IMR-90 (cell line): ENCODE measurements around the gene ENHO. TPM values are rescaled to one million over a fixed set of nuclear protein-coding genes. Genes with fewer than 3 reads are reported as not detected.

Experiments used
- ATAC-seq: fragments of 200-7000 bp; cut with Tn5 transposase; 2 replicates; pipeline ENCODE4 v1.9.1; 2020; ENCODE audit warnings: low read depth, mild to moderate bottlenecking, moderate library complexity
- BruUV-seq: library from RNA; stranded (reverse); fragments of 400-500 nt; replicated peaks from 2 replicates; lab custom pipeline; 2021; lab: Mats Ljungman, UMichigan
- CTCF ChIA-PET: fragments of 300-600 bp; formaldehyde crosslinking; extraction: SDS; loops from one replicate; lab custom pipeline; 2021; ENCODE audit warnings: antibody characterized with exemption; lab: Yijun Ruan, JAX
- POLR2A ChIA-PET: fragments of 300-600 bp; sonication (Branson Sonifier 250); formaldehyde crosslinking; loops from one replicate; lab custom pipeline; 2022; ENCODE audit warnings: antibody characterized with exemption; ENCODE audit not compliant: unreplicated experiment; lab: Charles Lee
- DNase-seq: peaks from one replicate; pipeline ENCODE4 v3.0.0; 2013
- H2AFZ ChIP-seq: replicated peaks from 2 replicates; pipeline ENCODE3; 2013; ENCODE audit warnings: low read length, mild to moderate bottlenecking; ENCODE audit not compliant: poor library complexity
- H2AK5ac ChIP-seq: 2 replicates; pipeline ENCODE4 v1.6.1; 2013; ENCODE audit warnings: low read depth, low read length, inconsistent platforms
- H2AK9ac ChIP-seq: replicated peaks from 2 replicates; pipeline ENCODE3; 2013; ENCODE audit warnings: mild to moderate bottlenecking, low read depth, low read length, moderate library complexity; ENCODE audit not compliant: poor library complexity
- H2BK120ac ChIP-seq: 2 replicates; pipeline ENCODE4 v1.6.1; 2013; ENCODE audit warnings: low read depth, low read length, inconsistent platforms
- H2BK15ac ChIP-seq: 3 replicates; pipeline ENCODE4 v1.6.1; 2013; ENCODE audit warnings: low read depth, low read length, inconsistent platforms
- H2BK20ac ChIP-seq: 2 replicates; pipeline ENCODE4 v1.6.1; 2013; ENCODE audit warnings: low read depth, mild to moderate bottlenecking, inconsistent platforms, low read length, moderate library complexity
- H2BK5ac ChIP-seq: 2 replicates; pipeline ENCODE4 v1.6.1; 2013; ENCODE audit warnings: mild to moderate bottlenecking, low read depth, low read length, inconsistent platforms; ENCODE audit not compliant: poor library complexity, severe bottlenecking
- H3K14ac ChIP-seq: replicated peaks from 2 replicates; pipeline ENCODE4 v1.6.1; 2013; ENCODE audit warnings: low read depth, low read length, inconsistent platforms
- H3K18ac ChIP-seq: 2 replicates; pipeline ENCODE4 v1.6.1; 2013; ENCODE audit warnings: low read depth, low read length, control low read depth
- H3K23ac ChIP-seq: 2 replicates; pipeline ENCODE4 v1.6.1; 2013; ENCODE audit warnings: low read depth, low read length, inconsistent platforms
- H3K27ac ChIP-seq: 2 replicates; pipeline ENCODE4 v1.5.1; 2013; ENCODE audit warnings: mild to moderate bottlenecking, control low read depth, low read length; ENCODE audit not compliant: insufficient read depth
- H3K27me3 ChIP-seq: 2 replicates; pipeline ENCODE4 v1.6.1; 2013; ENCODE audit warnings: low read length; ENCODE audit not compliant: control insufficient read depth, insufficient read depth
- H3K36me3 ChIP-seq: 2 replicates; pipeline ENCODE4 v1.6.1; 2013; ENCODE audit warnings: low read length, mixed read lengths; ENCODE audit not compliant: control insufficient read depth, insufficient read depth
- H3K4ac ChIP-seq: 2 replicates; pipeline ENCODE4 v1.6.1; 2013; ENCODE audit warnings: low read depth, low read length, inconsistent platforms
- H3K4me1 ChIP-seq: 2 replicates; pipeline ENCODE4 v1.6.1; 2013; ENCODE audit warnings: low read length, mixed read lengths; ENCODE audit not compliant: control insufficient read depth, insufficient read depth
- H3K4me2 ChIP-seq: 2 replicates; pipeline ENCODE4 v1.6.1; 2013; ENCODE audit warnings: low read depth, mild to moderate bottlenecking, control low read depth, low read length, moderate library complexity
- H3K4me3 ChIP-seq: 2 replicates; pipeline ENCODE4 v1.5.1; 2013; ENCODE audit warnings: low read depth, mild to moderate bottlenecking, control low read depth, low read length, moderate library complexity; ENCODE audit not compliant: insufficient read depth
- H3K56ac ChIP-seq: 2 replicates; pipeline ENCODE4 v1.6.1; 2013; ENCODE audit warnings: low read length, inconsistent platforms; ENCODE audit not compliant: insufficient read depth; ENCODE audit errors: extremely low read depth
- H3K79me1 ChIP-seq, 2 experiments: 2 replicates each; pipeline ENCODE4 v1.6.1; 2013; ENCODE audit warnings: low read length in 2 of 2, inconsistent platforms in 1 of 2, low read depth in 1 of 2
- H3K9ac ChIP-seq: 2 replicates; pipeline ENCODE4 v1.6.1; 2013; ENCODE audit warnings: low read depth, low read length, control low read depth
- H3K9me1 ChIP-seq: 2 replicates; pipeline ENCODE4 v1.6.1; 2013; ENCODE audit warnings: low read length, inconsistent platforms; ENCODE audit not compliant: insufficient read depth
- H3K9me3 ChIP-seq: 2 replicates; pipeline ENCODE4 v1.6.1; 2013; ENCODE audit warnings: low read length; ENCODE audit not compliant: control insufficient read depth, insufficient read depth
- H4K20me1 ChIP-seq: 2 replicates; pipeline ENCODE4 v1.6.1; 2013; ENCODE audit warnings: low read length, inconsistent platforms; ENCODE audit not compliant: insufficient read depth
- H4K5ac ChIP-seq: 2 replicates; pipeline ENCODE4 v1.6.1; 2013; ENCODE audit warnings: mild to moderate bottlenecking, low read depth, low read length, control low read depth
- H4K8ac ChIP-seq, 2 experiments: 2 replicates each; pipeline ENCODE4 v1.6.1; 2013; ENCODE audit warnings: low read depth in 2 of 2, low read length in 2 of 2, control low read depth in 1 of 2, inconsistent platforms in 1 of 2
- H4K91ac ChIP-seq: 2 replicates; pipeline ENCODE4 v1.6.1; 2013; ENCODE audit warnings: low read depth, low read length, inconsistent platforms; ENCODE audit not compliant: insufficient read depth
- BHLHE40 ChIP-seq: fragments of 150-350 bp; IDR thresholded peaks from 2 replicates; pipeline ENCODE4 v1.6.1; 2016; ENCODE audit warnings: mild to moderate bottlenecking, low read depth, low read length
- CEBPB ChIP-seq: IDR thresholded peaks from 2 replicates; pipeline ENCODE4 v1.6.1; 2012; ENCODE audit warnings: low read depth, low read length, improper control_type of control experiment
- NFE2L2 ChIP-seq: fragments of 150-350 bp; IDR thresholded peaks from 2 replicates; pipeline ENCODE4 v1.6.1; 2016; ENCODE audit warnings: low read depth, mild to moderate bottlenecking, low read length
- SMC3 ChIP-seq: fragments of 150-350 bp; IDR thresholded peaks from 2 replicates; pipeline ENCODE4 v1.6.1; 2016; ENCODE audit warnings: low read depth, mild to moderate bottlenecking, antibody characterized with exemption, low read length, moderate library complexity
- WGBS, 2 experiments: methylation state at CpG; one replicate each; pipeline versions ENCODE4 v1.1.5 to v1.1.7; 2013; ENCODE audit warnings: missing lambda C conversion rate in 2 of 2; ENCODE audit not compliant: insufficient read length in 1 of 2; ENCODE audit errors: extremely low coverage in 2 of 2; 5-methylcytosine and 5-hydroxymethylcytosine counted together
- dilution Hi-C: fragments of 300-500 bp; cut with HindIII; formaldehyde crosslinking; loops from one replicate; pipeline ENCODE4 v1.14.3; 2018; ENCODE audit warnings: low sequenced_read_pairs; ENCODE audit not compliant: unreplicated experiment
- in situ Hi-C: fragments of 300-500 bp; cut with MboI; formaldehyde crosslinking; loops from 3 replicates; pipeline ENCODE4 v1.14.3; 2019; ENCODE audit warnings: low sequenced_read_pairs, inconsistent platforms, mixed read lengths
- intact Hi-C: fragments of 100-400 bp; cut with micrococcal nuclease; formaldehyde crosslinking; loops from 2 replicates; pipeline ENCODE4 v1.10.0; 2022
- polyA plus RNA-seq, 3 experiments: library from polyadenylated mRNA; depleted of rRNA; stranded (reverse); fragments of >200 nt; gene quantifications; 2 replicates each; pipeline ENCODE4 v1.2.3, GENCODE V29; 2012; ENCODE audit warnings: low replicate concordance in 1 of 3
- total RNA-seq: library from RNA; depleted of rRNA; stranded (reverse); fragments of >200 nt; gene quantifications from 2 replicates; pipeline ENCODE4 v1.2.3, GENCODE V29; 2012

The ENHO gene
- total and polyA plus RNA-seq, 2 of the 4 experiments (the other 2 are of a cell fraction) = not detected

DNA sequence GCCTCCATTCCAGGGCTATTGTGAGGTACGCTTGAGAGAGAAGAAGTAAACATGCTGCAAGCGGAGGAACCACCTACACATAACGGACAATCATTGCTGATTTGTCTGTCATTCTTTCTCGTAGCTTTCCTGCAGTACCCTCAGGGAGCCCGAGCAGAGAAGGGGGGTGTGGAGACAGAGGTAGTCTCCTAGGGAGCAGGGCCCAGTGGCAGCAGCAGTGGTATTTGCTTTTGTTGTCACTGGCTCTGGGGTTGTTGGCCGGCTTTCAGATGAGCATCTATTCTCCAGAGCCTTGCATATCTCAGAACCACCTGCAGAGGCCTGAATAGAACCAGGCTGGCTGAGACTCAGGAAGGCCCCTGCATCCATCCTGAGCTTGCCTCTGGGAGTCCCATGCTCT lies 19.9 kb downstream of the ENHO start:
- Histone ChIP-seq H3K4me1 (no peaks in the 10 kb centered on the region; the same call in 1 of the 2 replicates), H3K56ac (no peak overlapping the region), H3K9ac (no peak overlapping the region), H2BK120ac (no peak overlapping the region), H4K20me1 (no peaks in the 10 kb centered on the region; the same call in 1 of the 2 replicates), H2BK15ac (no peak overlapping the region), H3K23ac (no peak overlapping the region), H4K5ac (no peak overlapping the region), H3K27ac (no peak overlapping the region), H2AK5ac (no peak overlapping the region), H3K27me3 (peaks cover 52% of the 10 kb centered on the region), H3K4me2 (no peak overlapping the region), H3K14ac (no peak overlapping the region), H3K18ac (no peak overlapping the region), H3K4ac (no peak overlapping the region), H2BK5ac (no peak overlapping the region), H3K9me3 (no peaks in the 10 kb centered on the region), H3K9me1 (no peaks in the 10 kb centered on the region), H4K8ac (no peak overlapping the region), H2AK9ac (no peak overlapping the region), H3K79me1 (no peaks in the 10 kb centered on the region), H4K91ac (no peak overlapping the region), H2BK20ac (no peak overlapping the region), H2AFZ (no peak overlapping the region), H3K36me3 (no peaks in the 10 kb centered on the region), H3K4me3 (no peak overlapping the region)
- ATAC-seq (no peak), DNase-seq (no peak)
- in situ Hi-C loops = no loop called here
- BruUV-seq = no TSS peak
- CTCF ChIA-PET = interaction anchor here (2.5 kb wide), 1 partner anchor 99 kb away, joined by 13 read pairs; no protein-coding TSS in a partner anchor
- dilution Hi-C loops = no loop called here
- no CpG with 5 or more reads among the region's 6 CpGs for WGBS, 2 experiments
- POLR2A ChIA-PET = no interaction called here
- TF ChIP-seq NFE2L2 (no peak), CEBPB (no peak), BHLHE40 (no peak), SMC3 (no peak)
- intact Hi-C loops = no loop called here
